Hepatocyte (in vitro differentiated cells): ENCODE results near the gene REL. TPM values are rescaled to one million over a fixed set of nuclear protein-coding genes. Genes with fewer than 3 reads are reported as not detected.

Experiments
- DNase-seq: peaks from one replicate; pipeline ENCODE4 v3.0.0-alpha.2; 2016; ENCODE audit warnings: low spot score
- H2AFZ ChIP-seq: fragments of 200-600 bp; sonication (generic); 2 replicates; pipeline ENCODE4 v1.6.0; 2016; ENCODE audit warnings: antibody characterized with exemption, mild to moderate bottlenecking
- H3K27ac ChIP-seq: fragments of 200-600 bp; sonication (generic); 2 replicates; pipeline ENCODE4 v1.5.1; 2016; ENCODE audit warnings: mild to moderate bottlenecking
- H3K27me3 ChIP-seq: fragments of 200-600 bp; sonication (generic); 2 replicates; pipeline ENCODE4 v1.6.1; 2016
- H3K36me3 ChIP-seq: fragments of 200-600 bp; sonication (generic); replicated peaks from 2 replicates; pipeline ENCODE4 v1.5.1; 2016; ENCODE audit warnings: low read depth; ENCODE audit not compliant: insufficient read depth
- H3K4me1 ChIP-seq: fragments of 200-600 bp; sonication (generic); 2 replicates; pipeline ENCODE4 v1.5.1; 2016; ENCODE audit warnings: mild to moderate bottlenecking, moderate library complexity; ENCODE audit not compliant: insufficient read depth
- H3K4me2 ChIP-seq: fragments of 200-600 bp; sonication (generic); 2 replicates; pipeline ENCODE4 v1.6.0; 2016
- H3K4me3 ChIP-seq: fragments of 200-600 bp; sonication (generic); 2 replicates; pipeline ENCODE4 v1.5.1; 2016; ENCODE audit warnings: mild to moderate bottlenecking
- H3K79me2 ChIP-seq: fragments of 200-600 bp; sonication (generic); 2 replicates; pipeline ENCODE4 v1.6.0; 2017; ENCODE audit warnings: mild to moderate bottlenecking
- H3K9me2 ChIP-seq: fragments of 200-600 bp; sonication (generic); replicated peaks from 2 replicates; pipeline ENCODE4 v1.6.0; 2017; ENCODE audit warnings: mild to moderate bottlenecking; ENCODE audit not compliant: insufficient read depth
- H3K9me3 ChIP-seq: fragments of 200-600 bp; sonication (generic); 2 replicates; pipeline ENCODE4 v1.5.1; 2016; ENCODE audit warnings: low read depth, mild to moderate bottlenecking
- H4K20me1 ChIP-seq: fragments of 200-600 bp; sonication (generic); 2 replicates; pipeline ENCODE4 v1.6.0; 2016; ENCODE audit warnings: mild to moderate bottlenecking; ENCODE audit not compliant: insufficient read depth, poor library complexity, severe bottlenecking
- EZH2 ChIP-seq: fragments of 200-600 bp; sonication (generic); IDR thresholded peaks from 2 replicates; pipeline ENCODE4 v1.6.1; 2016; ENCODE audit warnings: antibody characterized with exemption, mild to moderate bottlenecking, borderline replicate concordance
- EZH2phosphoT487 ChIP-seq: fragments of 200-600 bp; sonication (generic); IDR thresholded peaks from one replicate; pipeline ENCODE4 v1.6.1; 2018; ENCODE audit warnings: antibody characterized with exemption, mild to moderate bottlenecking, low read depth, moderate library complexity; ENCODE audit not compliant: unreplicated experiment, severe bottlenecking
- whole genome bisulfite sequencing: methylation state at CpG from one replicate; pipeline ENCODE4 v1.1.6; 2016; ENCODE audit warnings: low lambda C conversion rate; ENCODE audit errors: missing lambda C conversion rate; 5-methylcytosine and 5-hydroxymethylcytosine counted together
- polyA plus RNA-seq: library from polyadenylated mRNA; unstranded; fragments of >200 nt; fragmentation: Nextera tagmentation; extraction: Ambion mirVana; gene quantifications from 2 replicates; pipeline ENCODE4 v1.2.1, GENCODE V29; 2016
- total RNA-seq: library from RNA; depleted of rRNA; stranded (reverse); fragments of >200 nt; gene quantifications from 2 replicates; pipeline ENCODE4 v1.2.3, GENCODE V29; 2014
- TF ChIP-seq, protein P1 (sequence below): fragments of 200-600 bp; sonication (generic); IDR thresholded peaks from 2 replicates; pipeline ENCODE4 v1.5.1; 2016; ENCODE audit warnings: antibody characterized with exemption, mild to moderate bottlenecking; ENCODE audit not compliant: poor library complexity

The REL gene
- total and polyA plus RNA-seq, 2 experiments from 2014 or later = 4.2 to 12.3 TPM

DNA sequence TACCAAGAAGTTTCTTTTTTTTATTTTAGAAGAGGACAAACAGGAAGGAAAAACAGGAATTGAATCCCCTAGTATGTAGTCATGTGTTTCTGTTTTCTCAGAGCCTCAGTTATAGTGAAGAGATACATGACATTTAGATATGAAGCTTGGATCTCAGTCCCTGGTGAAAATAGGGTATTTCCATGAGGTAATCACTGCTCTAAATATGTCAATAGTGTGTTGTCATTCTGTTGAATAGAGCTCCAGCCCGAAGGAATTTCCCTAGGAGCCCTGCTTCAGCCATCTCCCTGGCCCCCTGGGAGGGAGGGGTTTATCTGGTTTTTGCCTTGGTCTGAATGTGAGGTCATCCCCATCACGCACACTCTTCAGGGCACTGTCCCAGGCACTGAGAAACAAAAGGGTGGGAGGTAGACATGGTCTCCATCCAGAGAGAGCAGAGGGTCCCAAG, 47.1 kb upstream of the REL start:
- no peak for DNase-seq
- no peak overlapping the region for H3K4me3 ChIP-seq
- H3K79me2 ChIP-seq = no peaks in the 10 kb centered on the region
- no peak overlapping the region for H2AFZ ChIP-seq
- 70% methylated on average over 2 of the region's 2 CpGs for WGBS
- H3K4me1 ChIP-seq = no peaks in the 10 kb centered on the region
- H3K9me2 ChIP-seq = no peaks in the 10 kb centered on the region
- no peak overlapping the region for H3K4me2 ChIP-seq
- no peak overlapping the region for H3K27ac ChIP-seq
- H3K27me3 ChIP-seq = no peaks in the 10 kb centered on the region
- H3K36me3 ChIP-seq = no peaks in the 10 kb centered on the region
- TF ChIP-seq, protein P1, sequence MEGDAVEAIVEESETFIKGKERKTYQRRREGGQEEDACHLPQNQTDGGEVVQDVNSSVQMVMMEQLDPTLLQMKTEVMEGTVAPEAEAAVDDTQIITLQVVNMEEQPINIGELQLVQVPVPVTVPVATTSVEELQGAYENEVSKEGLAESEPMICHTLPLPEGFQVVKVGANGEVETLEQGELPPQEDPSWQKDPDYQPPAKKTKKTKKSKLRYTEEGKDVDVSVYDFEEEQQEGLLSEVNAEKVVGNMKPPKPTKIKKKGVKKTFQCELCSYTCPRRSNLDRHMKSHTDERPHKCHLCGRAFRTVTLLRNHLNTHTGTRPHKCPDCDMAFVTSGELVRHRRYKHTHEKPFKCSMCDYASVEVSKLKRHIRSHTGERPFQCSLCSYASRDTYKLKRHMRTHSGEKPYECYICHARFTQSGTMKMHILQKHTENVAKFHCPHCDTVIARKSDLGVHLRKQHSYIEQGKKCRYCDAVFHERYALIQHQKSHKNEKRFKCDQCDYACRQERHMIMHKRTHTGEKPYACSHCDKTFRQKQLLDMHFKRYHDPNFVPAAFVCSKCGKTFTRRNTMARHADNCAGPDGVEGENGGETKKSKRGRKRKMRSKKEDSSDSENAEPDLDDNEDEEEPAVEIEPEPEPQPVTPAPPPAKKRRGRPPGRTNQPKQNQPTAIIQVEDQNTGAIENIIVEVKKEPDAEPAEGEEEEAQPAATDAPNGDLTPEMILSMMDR = no peak
- no peak for TF ChIP-seq EZH2phosphoT487
- no peak for TF ChIP-seq EZH2
- H3K9me3 ChIP-seq = no peaks in the 10 kb centered on the region
- H4K20me1 ChIP-seq = no peaks in the 10 kb centered on the region

DNA sequence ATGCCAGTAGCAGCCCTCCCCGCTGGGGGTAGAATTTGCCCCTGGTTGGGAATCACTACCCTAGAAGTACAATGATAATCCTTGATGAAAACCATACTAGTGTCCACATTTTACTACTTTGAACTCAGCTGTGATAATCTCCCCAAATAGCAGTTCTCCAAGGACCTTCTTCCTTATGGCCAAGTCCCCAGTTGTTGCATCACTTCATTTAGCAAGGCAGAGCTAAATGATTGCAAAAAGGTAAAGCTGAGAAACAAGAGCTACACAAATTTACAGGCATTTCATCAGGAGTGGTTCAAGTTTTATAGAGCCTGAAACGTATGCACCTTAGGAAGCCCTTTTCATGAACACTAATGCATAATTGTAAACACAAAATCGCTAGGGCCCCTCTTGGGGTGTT, 44.9 kb upstream of the REL start:
- Histone ChIP-seq H3K79me2 (no peaks in the 10 kb centered on the region), H4K20me1 (no peaks in the 10 kb centered on the region), H3K4me3 (no peak overlapping the region), H3K9me2 (no peaks in the 10 kb centered on the region), H3K4me1 (no peaks in the 10 kb centered on the region), H3K27ac (no peak overlapping the region), H2AFZ (no peak overlapping the region), H3K4me2 (no peak overlapping the region), H3K9me3 (no peaks in the 10 kb centered on the region), H3K27me3 (no peaks in the 10 kb centered on the region), H3K36me3 (no peaks in the 10 kb centered on the region)
- WGBS = 69% methylated on average over 3 of the region's 3 CpGs
- TF ChIP-seq EZH2phosphoT487 = no peak
- TF ChIP-seq EZH2 = no peak
- TF ChIP-seq, protein P1 = no peak
- no peak for DNase-seq

DNA sequence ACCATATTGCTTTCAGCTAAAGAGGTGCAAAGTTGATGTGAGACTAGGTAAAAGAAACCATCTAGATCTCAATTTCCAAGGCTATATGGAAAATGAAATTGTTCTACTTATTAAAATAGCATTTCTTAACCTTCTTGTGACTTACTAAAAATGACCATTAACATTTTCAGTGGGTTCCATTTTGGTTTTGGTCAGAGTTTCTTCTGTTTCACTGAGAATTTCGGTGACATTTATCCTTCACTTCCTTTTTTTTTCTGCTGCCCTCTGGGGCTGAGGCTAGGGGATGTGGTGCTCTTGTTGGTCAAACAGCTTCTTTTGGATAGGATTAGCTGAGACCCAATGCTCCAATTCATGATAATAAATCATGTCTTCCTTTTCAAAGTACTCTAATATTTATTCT, 44.3 kb upstream of the REL start:
- no peaks in the 10 kb centered on the region for H4K20me1 ChIP-seq
- H3K4me3 ChIP-seq = no peak overlapping the region
- no peaks in the 10 kb centered on the region for H3K36me3 ChIP-seq
- H3K9me2 ChIP-seq = no peaks in the 10 kb centered on the region
- TF ChIP-seq EZH2 (no peak), EZH2phosphoT487 (no peak)
- TF ChIP-seq, protein P1 = no peak
- no peak overlapping the region for H3K4me2 ChIP-seq
- H3K27ac ChIP-seq = no peak overlapping the region
- no peaks in the 10 kb centered on the region for H3K9me3 ChIP-seq
- no peak for DNase-seq
- no peak overlapping the region for H2AFZ ChIP-seq
- no peaks in the 10 kb centered on the region for H3K4me1 ChIP-seq
- H3K27me3 ChIP-seq = no peaks in the 10 kb centered on the region
- H3K79me2 ChIP-seq = no peaks in the 10 kb centered on the region
- WGBS = 88% methylated on average over 1 of the region's 1 CpG

DNA sequence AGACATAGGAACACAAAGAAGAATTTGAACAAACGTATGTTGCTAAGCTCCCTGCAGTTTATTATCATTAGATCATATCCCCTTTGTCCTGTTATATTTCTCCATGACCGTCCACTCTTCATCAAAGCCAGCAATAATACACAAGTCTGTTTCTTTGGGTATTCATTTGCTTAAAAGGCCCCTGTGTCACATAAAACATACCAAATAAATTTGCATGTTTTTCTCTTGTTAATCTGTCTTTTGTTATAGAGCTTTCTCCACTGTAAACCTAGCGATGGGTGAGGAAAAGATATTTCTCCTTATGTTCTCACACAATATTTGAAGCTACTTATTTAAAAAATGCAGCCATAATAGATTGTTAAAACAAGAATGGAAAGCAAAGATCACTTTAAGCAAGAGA, 42.9 kb upstream of the REL start:
- Histone ChIP-seq H3K79me2 (no peaks in the 10 kb centered on the region), H4K20me1 (no peaks in the 10 kb centered on the region), H3K4me2 (no peak overlapping the region), H3K4me1 (no peaks in the 10 kb centered on the region), H3K9me3 (no peaks in the 10 kb centered on the region), H2AFZ (no peak overlapping the region), H3K9me2 (no peaks in the 10 kb centered on the region), H3K27ac (no peak overlapping the region), H3K36me3 (no peaks in the 10 kb centered on the region), H3K27me3 (no peaks in the 10 kb centered on the region), H3K4me3 (no peak overlapping the region)
- TF ChIP-seq EZH2 (no peak), EZH2phosphoT487 (no peak)
- TF ChIP-seq, protein P1 = no peak
- 47% methylated on average over 3 of the region's 3 CpGs for WGBS
- no peak for DNase-seq
